ENCODE results near the gene CPM.
A peak's percentile ranks its signal among the peaks of the same experiment; 100 is the strongest.
"Not testable (repeated sequence)": the region's sequence is repeated elsewhere in the genome, so short reads cannot be mapped to it uniquely, and the experiment has no call there.

The CPM gene

GRCh38 chr12:68823696-68824095 is 109.3 kb downstream of the CPM start:
- DNase-seq = no peak

GRCh38 chr12:68821357-68822188 is 111.4 kb downstream of the CPM start:
- no peak for DNase-seq

- DNase-seq = not testable (repeated sequence)
These were observed 113.5 kb downstream of the CPM start for GRCh38 chr12:68819481-68819880.

GRCh38 chr12:68815928-68816800 is 116.8 kb downstream of the CPM start:
- DNase-seq = no peak

GRCh38 chr12:68815232-68815927 is 117.6 kb downstream of the CPM start:
- DNase-seq = no peak

GRCh38 chr12:68814490-68815231 is 118.3 kb downstream of the CPM start:
- DNase-seq = no peak

- DNase-seq = no peak
These were observed 119.8 kb downstream of the CPM start for GRCh38 chr12:68813242-68813593.

- no peak for DNase-seq
These were observed 120.3 kb downstream of the CPM start for GRCh38 chr12:68812553-68813241.

- not testable (repeated sequence) for DNase-seq
These were observed 121.4 kb downstream of the CPM start for GRCh38 chr12:68811573-68811972.

GRCh38 chr12:68810027-68810389 is 123.0 kb downstream of the CPM start:
- not testable (repeated sequence) for DNase-seq

GRCh38 chr12:68809190-68810026 is 123.6 kb downstream of the CPM start:
- DNase-seq = no peak

GRCh38 chr12:68808388-68809189 is 124.4 kb downstream of the CPM start:
- peak; percentile 90 to 98 (median 95) for DNase-seq

GRCh38 chr12:68807576-68808387 is 125.2 kb downstream of the CPM start, which contains the start of gene MDM2:
TSS of gene MDM2 (plus strand) at chr12:68808177. CDS start at chr12:68808478, 301 bp downstream.
- DNase-seq = peak; percentile 99

- not testable (repeated sequence) for DNase-seq
These were observed 125.7 kb downstream of the CPM start for GRCh38 chr12:68807274-68807575.

- no peak for DNase-seq
These were observed 126.3 kb downstream of the CPM start for GRCh38 chr12:68806488-68807237.

GRCh38 chr12:68805592-68806120 is 127.3 kb downstream of the CPM start:
- DNase-seq = no peak

GRCh38 chr12:68804657-68805591 is 128.0 kb downstream of the CPM start:
- no peak for DNase-seq

Measured in NCI-H1417 (cell line).